Measurements from ENCODE around the gene YBX3. TPM values are rescaled to one million over a fixed set of nuclear protein-coding genes. Genes with fewer than 3 reads are reported as not detected.

The YBX3 gene
- total RNA-seq, 2 donors from 2014 or later = 612 to 1,061 TPM

GRCh38 chr12:10668526-10668925, 54.6 kb downstream of the YBX3 start:
- Histone ChIP-seq H3K4me1 (peaks cover 0 to 1% of the 10 kb centered on the region in 2 donors), H3K27ac (no peak overlapping the region), H3K9me3 (no peaks in the 10 kb centered on the region), H3K36me3 (no peaks in the 10 kb centered on the region), H3K4me3 (no peak overlapping the region), H3K27me3 (peaks cover 0 to 5% of the 10 kb centered on the region in 2 donors)
- no peak for TF ChIP-seq CTCF (IDR thresholded peaks at IDR 0.05)
- no peak for DNase-seq (ENCODE audit: low spot score)

- Histone ChIP-seq H3K4me3 (no peak overlapping the region), H3K4me1 (no peaks in the 10 kb centered on the region), H3K27ac (no peak overlapping the region), H3K9me3 (no peaks in the 10 kb centered on the region), H3K27me3 (no peaks in the 10 kb centered on the region), H3K36me3 (no peaks in the 10 kb centered on the region)
- no peak for TF ChIP-seq CTCF (IDR thresholded peaks at IDR 0.05)
- no peak for DNase-seq (ENCODE audit: low spot score)
Observed at GRCh38 chr12:10667581-10667980, 55.5 kb downstream of the YBX3 start.

GRCh38 chr12:10664499-10664898, 58.6 kb downstream of the YBX3 start:
- H3K4me1 ChIP-seq = no peaks in the 10 kb centered on the region
- H3K9me3 ChIP-seq = no peaks in the 10 kb centered on the region
- no peaks in the 10 kb centered on the region for H3K27me3 ChIP-seq
- TF ChIP-seq CTCF (IDR thresholded peaks at IDR 0.05) = no peak
- H3K4me3 ChIP-seq = no peak overlapping the region
- no peak overlapping the region for H3K27ac ChIP-seq
- no peaks in the 10 kb centered on the region for H3K36me3 ChIP-seq
- no peak for DNase-seq (ENCODE audit: low spot score)

- Histone ChIP-seq H3K27ac (no peak overlapping the region), H3K4me1 (no peaks in the 10 kb centered on the region), H3K36me3 (no peaks in the 10 kb centered on the region), H3K27me3 (no peaks in the 10 kb centered on the region), H3K4me3 (no peak overlapping the region), H3K9me3 (no peaks in the 10 kb centered on the region)
- no peak for DNase-seq (ENCODE audit: low spot score)
- TF ChIP-seq CTCF (IDR thresholded peaks at IDR 0.05) = no peak
Observed at GRCh38 chr12:10663869-10664268, 59.3 kb downstream of the YBX3 start.

- H3K4me3 ChIP-seq = no peak overlapping the region
- H3K4me1 ChIP-seq = no peaks in the 10 kb centered on the region
- no peak for TF ChIP-seq CTCF (IDR thresholded peaks at IDR 0.05)
- H3K27me3 ChIP-seq = no peaks in the 10 kb centered on the region
- no peak overlapping the region for H3K27ac ChIP-seq
- DNase-seq (ENCODE audit: low spot score) = no peak
- H3K36me3 ChIP-seq = no peaks in the 10 kb centered on the region
- H3K9me3 ChIP-seq = no peaks in the 10 kb centered on the region
Observed at GRCh38 chr12:10661338-10661737, 61.8 kb downstream of the YBX3 start.

GRCh38 chr12:10654003-10654402, 69.1 kb downstream of the YBX3 start:
- TF ChIP-seq CTCF (IDR thresholded peaks at IDR 0.05) = no peak
- no peak for DNase-seq (ENCODE audit: low spot score)
- Histone ChIP-seq H3K27me3 (no peaks in the 10 kb centered on the region), H3K27ac (no peak overlapping the region), H3K4me3 (no peak overlapping the region), H3K9me3 (no peaks in the 10 kb centered on the region), H3K36me3 (no peaks in the 10 kb centered on the region), H3K4me1 (no peaks in the 10 kb centered on the region)
